Esophagus muscularis mucosa (tissue), 3 donors: ENCODE data around the gene NBPF12.
"Not testable (repeated sequence)": the region's sequence is repeated elsewhere in the genome, so short reads cannot be mapped to it uniquely, and the experiment has no call there.

ENCODE experiments used
- CTCF ChIP-seq, 3 experiments: fragments of 200-600 bp in 2 of 3; fragments of 450-650 bp in 1 of 3; sonication (generic) in 2 of 3; IDR thresholded peaks; one replicate each; pipeline ENCODE4 v1.5.1; 2017 to 2019; ENCODE audit warnings: antibody characterized with exemption in 3 of 3, mild to moderate bottlenecking in 2 of 3, moderate library complexity in 1 of 3
- POLR2A ChIP-seq: fragments of 450-650 bp; IDR thresholded peaks from one replicate; pipeline ENCODE4 v1.6.1; 2017; ENCODE audit warnings: antibody characterized with exemption, moderate library complexity, mild to moderate bottlenecking, low read depth

GRCh38 chr1:146912975-146913374 is 25.1 kb upstream of the NBPF12 start:
- not testable (repeated sequence) for TF ChIP-seq POLR2A; CTCF (IDR thresholded peaks at IDR 0.05)
